Small intestine (tissue), 7 donors: ENCODE results near the gene PRMT5. TPM values are rescaled to one million over a fixed set of nuclear protein-coding genes. Genes with fewer than 3 reads are reported as not detected.
A peak's percentile ranks its signal among the peaks of the same experiment; 100 is the strongest.

Source experiments
- DNase-seq, 2 donors: peaks; one replicate each; pipeline versions ENCODE4 v3.0.0 to v3.0.0-alpha.2; 2013
- FAIRE-seq: peaks from 2 replicates; lab custom pipeline; 2012; peaks lifted over from hg19 to GRCh38; lab: Jason Lieb, UNC
- H3K27ac ChIP-seq, 3 donors: one replicate each; pipeline ENCODE4 v1.5.1; 2013; ENCODE audit warnings: low read length in 2 of 3, mild to moderate bottlenecking in 2 of 3, control low read depth in 1 of 3, inconsistent platforms in 1 of 3, low read depth in 1 of 3, moderate library complexity in 1 of 3
- H3K27me3 ChIP-seq, 3 donors: one replicate each; pipeline ENCODE4 v1.6.1; 2013; ENCODE audit warnings: low read length in 3 of 3, inconsistent platforms in 1 of 3; ENCODE audit not compliant: control insufficient read depth in 3 of 3, insufficient read depth in 3 of 3
- H3K36me3 ChIP-seq, 3 donors: one replicate each; pipeline ENCODE4 v1.6.1; 2013; ENCODE audit warnings: low read length in 3 of 3, inconsistent platforms in 1 of 3, low read depth in 1 of 3, mild to moderate bottlenecking in 1 of 3, moderate library complexity in 1 of 3; ENCODE audit not compliant: control insufficient read depth in 3 of 3, insufficient read depth in 2 of 3
- H3K4me1 ChIP-seq, 3 donors: one replicate each; pipeline ENCODE4 v1.6.1; 2013; ENCODE audit warnings: low read length in 2 of 3, inconsistent platforms in 1 of 3, low read depth in 1 of 3, mild to moderate bottlenecking in 1 of 3, moderate library complexity in 1 of 3; ENCODE audit not compliant: control insufficient read depth in 3 of 3, insufficient read depth in 2 of 3
- H3K4me3 ChIP-seq, 3 donors: one replicate each; pipeline ENCODE4 v1.5.1; 2013; ENCODE audit warnings: low read length in 3 of 3, control low read depth in 1 of 3, inconsistent platforms in 1 of 3, low read depth in 1 of 3, mild to moderate bottlenecking in 1 of 3, moderate library complexity in 1 of 3
- H3K9me3 ChIP-seq, 2 donors: one replicate each; pipeline ENCODE4 v1.6.1; 2013; ENCODE audit warnings: low read depth in 1 of 2, low read length in 1 of 2; ENCODE audit not compliant: control insufficient read depth in 2 of 2, insufficient read depth in 1 of 2
- WGBS, 3 donors: extraction: QIAGEN DNeasy Blood & Tissue Kit; methylation state at CpG; one replicate each; pipeline ENCODE4 v1.1.7; 2013; 5-methylcytosine and 5-hydroxymethylcytosine counted together
- polyA plus RNA-seq, 4 donors: library from polyadenylated mRNA; stranded (reverse) in 3 of 4; unstranded in 1 of 4; fragments of 200-250 nt in 3 of 4; fragments of 120-200 nt in 1 of 4; gene quantifications; one replicate each; pipeline versions ENCODE4 v1.2.1 to v1.2.3, GENCODE V29; 2013
- donor health status: healthy with polysubstance abuse.
- donor health status: control.
- donor health status: control.
- donor health status: Bipolar disorder and iron deficiency.
- donor health status: healthy.

Gene PRMT5
- polyA plus RNA-seq, 4 donors = 13.4 to 58.7 (median 36.4) TPM

- 27 to 28% (median 27%) methylated on average over 3 of the region's 3 CpGs for WGBS, 3 donors
- peaks cover 23 to 48% (median 31%) of the 10 kb centered on the region in 3 donors for H3K36me3 ChIP-seq
- H3K4me1 ChIP-seq = peaks cover 0 to 7% (median 3%) of the 10 kb centered on the region in 3 donors
- H3K9me3 ChIP-seq = no peaks in the 10 kb centered on the region
- H3K27ac ChIP-seq = peak overlapping the region in 1 of 3 donors; percentile 53
- FAIRE-seq (no peak), DNase-seq (peak; percentile 79 to 89)
- H3K4me3 ChIP-seq = no peak overlapping the region
- no peaks in the 10 kb centered on the region for H3K27me3 ChIP-seq
Observed at GRCh38 chr14:22900081-22900799, 28.9 kb downstream of the PRMT5 start.

- no peaks in the 10 kb centered on the region for H3K27me3 ChIP-seq
- peaks cover 0 to 7% (median 3%) of the 10 kb centered on the region in 3 donors for H3K4me1 ChIP-seq
- H3K4me3 ChIP-seq = no peak overlapping the region
- FAIRE-seq = no peak
- peak overlapping the region in 1 of 3 donors; percentile 14 for H3K27ac ChIP-seq
- DNase-seq = no peak
- H3K9me3 ChIP-seq = no peaks in the 10 kb centered on the region
- WGBS, 3 donors = 69 to 80% (median 77%) methylated on average over 8 of the region's 8 CpGs
- H3K36me3 ChIP-seq = peaks cover 12 to 35% (median 15%) of the 10 kb centered on the region in 3 donors
Observed at GRCh38 chr14:22898302-22899090, 30.7 kb downstream of the PRMT5 start.

GRCh38 chr14:22897357-22897756 is 31.8 kb downstream of the PRMT5 start:
- DNase-seq = peak in 1 of 2 donors; percentile 30
- Histone ChIP-seq H3K27ac (peak overlapping the region in 1 of 3 donors; percentile 7), H3K4me3 (no peak overlapping the region), H3K36me3 (peaks cover 8 to 25% (median 12%) of the 10 kb centered on the region in 3 donors), H3K9me3 (no peaks in the 10 kb centered on the region), H3K4me1 (peaks cover 0 to 7% (median 3%) of the 10 kb centered on the region in 3 donors), H3K27me3 (no peaks in the 10 kb centered on the region)
- WGBS, 3 donors = 93 to 95% (median 93%) methylated on average over 1 of the region's 1 CpG
- no peak for FAIRE-seq

- H3K4me3 ChIP-seq = no peak overlapping the region
- FAIRE-seq (no peak), DNase-seq (no peak)
- H3K27ac ChIP-seq = peak overlapping the region in 1 of 3 donors; percentile 13
- H3K27me3 ChIP-seq = no peaks in the 10 kb centered on the region
- no peaks in the 10 kb centered on the region for H3K9me3 ChIP-seq
- peaks cover 6 to 20% (median 8%) of the 10 kb centered on the region in 3 donors for H3K36me3 ChIP-seq
- WGBS, 3 donors = 79 to 80% (median 80%) methylated on average over 3 of the region's 3 CpGs
- peaks cover 0 to 7% (median 3%) of the 10 kb centered on the region in 3 donors for H3K4me1 ChIP-seq
Observed at GRCh38 chr14:22896760-22897159, 32.4 kb downstream of the PRMT5 start.

- H3K4me1 ChIP-seq = peaks cover 0 to 7% (median 3%) of the 10 kb centered on the region in 3 donors
- no peaks in the 10 kb centered on the region for H3K27me3 ChIP-seq
- no peak for DNase-seq
- no peak overlapping the region for H3K4me3 ChIP-seq
- no peak overlapping the region for H3K27ac ChIP-seq
- H3K36me3 ChIP-seq = peaks cover 2 to 16% (median 5%) of the 10 kb centered on the region in 3 donors
- WGBS, 3 donors = 61 to 74% (median 67%) methylated on average over 5 of the region's 5 CpGs
- H3K9me3 ChIP-seq = no peaks in the 10 kb centered on the region
- no peak for FAIRE-seq
Observed at GRCh38 chr14:22896356-22896755, 32.8 kb downstream of the PRMT5 start.

GRCh38 chr14:22895402-22895801 is 33.8 kb downstream of the PRMT5 start:
- peaks cover 0 to 9% (median 0%) of the 10 kb centered on the region in 3 donors for H3K36me3 ChIP-seq
- no peak overlapping the region for H3K27ac ChIP-seq
- no peaks in the 10 kb centered on the region for H3K9me3 ChIP-seq
- H3K4me3 ChIP-seq = no peak overlapping the region
- H3K4me1 ChIP-seq = peaks cover 0 to 7% (median 3%) of the 10 kb centered on the region in 3 donors
- no peak for FAIRE-seq
- no peak for DNase-seq
- no peaks in the 10 kb centered on the region for H3K27me3 ChIP-seq
- 93 to 100% (median 94%) methylated on average over 1 of the region's 1 CpG for WGBS, 3 donors

GRCh38 chr14:22893706-22894105 is 35.5 kb downstream of the PRMT5 start:
- Histone ChIP-seq H3K36me3 (peaks cover 0 to 2% (median 0%) of the 10 kb centered on the region in 3 donors), H3K4me1 (peaks cover 0 to 7% (median 0%) of the 10 kb centered on the region in 3 donors), H3K27me3 (no peaks in the 10 kb centered on the region), H3K27ac (no peak overlapping the region), H3K4me3 (no peak overlapping the region), H3K9me3 (no peaks in the 10 kb centered on the region)
- WGBS, 3 donors = 94 to 96% (median 95%) methylated on average over 4 of the region's 4 CpGs
- FAIRE-seq (no peak), DNase-seq (no peak)

- H3K27ac ChIP-seq = no peak overlapping the region
- DNase-seq (no peak), FAIRE-seq (no peak)
- H3K9me3 ChIP-seq = no peaks in the 10 kb centered on the region
- peaks cover 0 to 9% (median 0%) of the 10 kb centered on the region in 3 donors for H3K4me1 ChIP-seq
- H3K4me3 ChIP-seq = no peak overlapping the region
- peaks cover 0 to 2% (median 0%) of the 10 kb centered on the region in 3 donors for H3K36me3 ChIP-seq
- H3K27me3 ChIP-seq = no peaks in the 10 kb centered on the region
- 92 to 96% (median 92%) methylated on average over 7 of the region's 7 CpGs for WGBS, 3 donors
Observed at GRCh38 chr14:22892488-22892887, 36.7 kb downstream of the PRMT5 start.
